ENCODE data around the gene ARFRP1. TPM values are rescaled to one million over a fixed set of nuclear protein-coding genes. Genes with fewer than 3 reads are reported as not detected.
A peak's percentile ranks its signal among the peaks of the same experiment; 100 is the strongest.

ARFRP1 gene
- total and polyA plus RNA-seq, 12 donors = 18.8 to 75.9 (median 42.2) TPM

GRCh38 chr20:63685269-63686026 lies 22.3 kb downstream of the ARFRP1 start:
- peak overlapping the region in 4 of 5 donors; percentile 55 to 95 (median 82) for H3K27ac ChIP-seq

GRCh38 chr20:63682384-63683139 lies 25.2 kb downstream of the ARFRP1 start:
- TF ChIP-seq CTCF (IDR thresholded peaks at IDR 0.05) = no peak
- no peak for TF ChIP-seq POLR2A (IDR thresholded peaks at IDR 0.05)
- intact Hi-C loops (cut with DNase I) = no loop called here
- Histone ChIP-seq H3K9me3 (replicated peaks in 1 of 3) (no peaks in the 10 kb centered on the region), H3K27me3 (no peaks in the 10 kb centered on the region), H3K4me3 (no peak overlapping the region), H3K36me3 (replicated peaks in 1 of 2) (peaks cover 0 to 15% of the 10 kb centered on the region in 2 donors), H3K27ac (peak overlapping the region in 2 of 5 donors; percentile 74 to 80), H3K4me1 (replicated peaks in 1 of 2) (peaks cover 4 to 33% of the 10 kb centered on the region in 2 donors)
- WGBS, 4 donors = 47 to 70% (median 60%) methylated on average over 12 to 22 of the region's 22 CpGs
- DNase-seq = peak in 6 of 7 donors; percentile 62 to 81 (median 73)

More at GRCh38 chr20:63685269-63686026, 22.3 kb downstream of the ARFRP1 start:
- H3K9me3 ChIP-seq (replicated peaks in 1 of 3) = no peaks in the 10 kb centered on the region
- 76 to 94% (median 85%) methylated on average over 8 to 21 of the region's 21 CpGs for WGBS, 4 donors
- H3K4me3 ChIP-seq = no peak overlapping the region
- TF ChIP-seq POLR2A (IDR thresholded peaks at IDR 0.05) = no peak
- no peak for TF ChIP-seq CTCF (IDR thresholded peaks at IDR 0.05)
- H3K4me1 ChIP-seq (replicated peaks in 1 of 2) = peaks cover 4 to 45% of the 10 kb centered on the region in 2 donors
- DNase-seq = peak in 1 of 7 donors; percentile 34
- no peaks in the 10 kb centered on the region for H3K36me3 ChIP-seq (replicated peaks in 1 of 2)
- intact Hi-C loops (cut with DNase I) = no loop called here
- no peaks in the 10 kb centered on the region for H3K27me3 ChIP-seq

- H3K27ac ChIP-seq = peak overlapping the region in 2 of 5 donors; percentile 74 to 80
- H3K4me3 ChIP-seq = no peak overlapping the region
- intact Hi-C loops (cut with DNase I) = no loop called here
- peaks cover 4 to 28% of the 10 kb centered on the region in 2 donors for H3K4me1 ChIP-seq (replicated peaks in 1 of 2)
- WGBS, 4 donors = 94 to 100% (median 98%) methylated on average over 1 to 13 of the region's 13 CpGs
- H3K9me3 ChIP-seq (replicated peaks in 1 of 3) = no peaks in the 10 kb centered on the region
- no peak for TF ChIP-seq CTCF (IDR thresholded peaks at IDR 0.05)
- no peak for TF ChIP-seq POLR2A (IDR thresholded peaks at IDR 0.05)
- H3K36me3 ChIP-seq (replicated peaks in 1 of 2) = peaks cover 0 to 15% of the 10 kb centered on the region in 2 donors
- H3K27me3 ChIP-seq = no peaks in the 10 kb centered on the region
- no peak for DNase-seq
Observed at GRCh38 chr20:63681609-63682142, 26.1 kb downstream of the ARFRP1 start.
